Endothelial cell of umbilical vein (primary cell): ENCODE results near the gene SAMD4A. TPM values are rescaled to one million over a fixed set of nuclear protein-coding genes. Genes with fewer than 3 reads are reported as not detected.

Experiments
- BruUV-seq: library from RNA; stranded (reverse); fragments of 400-500 nt; replicated peaks from 2 replicates; lab custom pipeline; 2021; lab: Mats Ljungman, UMichigan
- CTCF ChIA-PET: fragments of 300-600, 350-600 bp; sonication (Branson Sonifier 250); formaldehyde crosslinking; loops from one replicate; lab custom pipeline; 2021; ENCODE audit warnings: antibody characterized with exemption, inconsistent platforms; lab: Charles Lee
- POLR2A ChIA-PET: fragments of 300-600, 350-600 bp; sonication (Branson Sonifier 250); formaldehyde crosslinking; loops from one replicate; lab custom pipeline; 2021; ENCODE audit warnings: antibody characterized with exemption, inconsistent platforms; lab: Charles Lee
- DNase-seq: peaks from one replicate; pipeline ENCODE4 v3.0.0-alpha.2; 2011; ENCODE audit warnings: low read depth, low spot score
- FAIRE-seq: peaks from 2 replicates; lab custom pipeline; 2011; peaks lifted over from hg19 to GRCh38; lab: Jason Lieb, UNC
- H2AFZ ChIP-seq: 2 replicates; pipeline ENCODE4 v1.6.0; 2012; ENCODE audit warnings: low read depth, low read length, control low read depth, inconsistent platforms
- H3K27ac ChIP-seq: 2 replicates; pipeline ENCODE4 v1.5.1; 2011; ENCODE audit warnings: low read depth, mild to moderate bottlenecking, control low read depth, low read length, moderate library complexity; ENCODE audit not compliant: insufficient read depth
- H3K27me3 ChIP-seq, 2 experiments: 2 replicates each; pipeline versions ENCODE4 v1.6.0 to v1.6.1; 2011; ENCODE audit warnings: low read length in 2 of 2, mixed read lengths in 1 of 2; ENCODE audit not compliant: control insufficient read depth in 2 of 2, insufficient read depth in 2 of 2
- H3K36me3 ChIP-seq, 2 experiments: 2 replicates in 1 of 2; 3 replicates in 1 of 2; pipeline ENCODE4 v1.5.1; 2011; ENCODE audit warnings: low read length in 2 of 2, mild to moderate bottlenecking in 1 of 2, moderate library complexity in 1 of 2; ENCODE audit not compliant: control insufficient read depth in 2 of 2, insufficient read depth in 2 of 2; ENCODE audit errors: extremely low read depth in 1 of 2
- H3K4me1 ChIP-seq: 3 replicates; pipeline ENCODE4 v1.5.1; 2011; ENCODE audit warnings: mild to moderate bottlenecking, low read length; ENCODE audit not compliant: control insufficient read depth, insufficient read depth; ENCODE audit errors: extremely low read depth
- H3K4me2 ChIP-seq: 2 replicates; pipeline ENCODE4 v1.6.1; 2011; ENCODE audit warnings: low read length, control low read depth, mixed read lengths; ENCODE audit not compliant: insufficient read depth
- H3K4me3 ChIP-seq, 3 experiments: fragments of 200-600 bp in 1 of 3; sonication (generic), shearing (Covaris generic) in 1 of 3; replicated peaks in 1 of 3; 2 replicates each; pipeline ENCODE4 v1.5.1; 2011 to 2016; ENCODE audit warnings: control low read depth in 3 of 3, low read length in 3 of 3, mild to moderate bottlenecking in 2 of 3, inconsistent platforms in 1 of 3, low read depth in 1 of 3, moderate library complexity in 1 of 3; ENCODE audit not compliant: insufficient read depth in 1 of 3
- H3K79me2 ChIP-seq: 2 replicates; pipeline ENCODE4 v1.6.0; 2012; ENCODE audit warnings: low read length, inconsistent platforms; ENCODE audit not compliant: control insufficient read depth, insufficient read depth
- H3K9ac ChIP-seq: replicated peaks from 2 replicates; pipeline ENCODE3; 2011; ENCODE audit warnings: low read length, control low read depth; ENCODE audit not compliant: insufficient read depth; ENCODE audit errors: extremely low read depth
- H3K9me1 ChIP-seq: replicated peaks from 3 replicates; pipeline ENCODE4 v1.6.0; 2011; ENCODE audit warnings: mild to moderate bottlenecking, low read length; ENCODE audit not compliant: control insufficient read depth, insufficient read depth; ENCODE audit errors: extremely low read depth
- H3K9me3 ChIP-seq: replicated peaks from 2 replicates; pipeline ENCODE4 v1.5.1; 2012; ENCODE audit warnings: low read length, inconsistent platforms; ENCODE audit not compliant: control insufficient read depth, insufficient read depth
- H4K20me1 ChIP-seq: replicated peaks from 2 replicates; pipeline ENCODE3; 2011; ENCODE audit warnings: mild to moderate bottlenecking, low read length; ENCODE audit not compliant: control insufficient read depth, insufficient read depth; ENCODE audit errors: extremely low read depth
- EZH2 ChIP-seq: IDR thresholded peaks from 2 replicates; pipeline ENCODE4 v1.6.1; 2012; ENCODE audit warnings: borderline replicate concordance, low read depth, mild to moderate bottlenecking, moderate library complexity, low read length, inconsistent platforms; ENCODE audit not compliant: severe bottlenecking
- FOS ChIP-seq: IDR thresholded peaks from 2 replicates; pipeline ENCODE4 v1.6.1; 2011; ENCODE audit warnings: mild to moderate bottlenecking, low read length, moderate library complexity, borderline replicate concordance; ENCODE audit not compliant: insufficient read depth
- GATA2 ChIP-seq: IDR thresholded peaks from 2 replicates; pipeline ENCODE4 v1.7.0; 2011; ENCODE audit warnings: low read depth, mild to moderate bottlenecking, moderate library complexity, mixed read lengths, low read length; ENCODE audit not compliant: insufficient read length, insufficient read depth
- JUN ChIP-seq: IDR thresholded peaks from 2 replicates; pipeline ENCODE4 v1.6.1; 2011; ENCODE audit warnings: borderline replicate concordance, low read depth; ENCODE audit not compliant: insufficient read length, insufficient read depth
- MYC ChIP-seq: IDR thresholded peaks from one replicate; pipeline ENCODE4 v1.6.1; 2011; ENCODE audit warnings: mild to moderate bottlenecking, low read depth, low read length
- POLR2A ChIP-seq: IDR thresholded peaks from 2 replicates; pipeline ENCODE4 v1.6.1; 2012; ENCODE audit warnings: low read depth, mild to moderate bottlenecking, control low read depth, low read length
- POLR2AphosphoS5 ChIP-seq: IDR thresholded peaks from 2 replicates; pipeline ENCODE4 v1.6.1; 2012; ENCODE audit warnings: low read depth, mild to moderate bottlenecking, control low read depth, low read length, moderate library complexity; ENCODE audit not compliant: insufficient read depth
- dilution Hi-C: fragments of 300-500 bp; cut with MboI; formaldehyde crosslinking; loops from one replicate; pipeline ENCODE4 v1.15.0; 2019; ENCODE audit warnings: low sequenced_read_pairs; ENCODE audit not compliant: extremely low pct_ligation_motif_present
- intact Hi-C: fragments of 100-400 bp; cut with micrococcal nuclease; formaldehyde crosslinking; loops from one replicate; pipeline ENCODE4 v1.10.0; 2022
- polyA plus RNA-seq, 4 experiments: library from polyadenylated mRNA; depleted of rRNA in 3 of 4; stranded (reverse) in 3 of 4; unstranded in 1 of 4; fragments of >200 nt; gene quantifications; 2 replicates each; pipeline versions ENCODE4 v1.2.1 to v1.2.3, GENCODE V29; 2011 to 2012; ENCODE audit warnings: missing spikeins in 1 of 4
- total RNA-seq: library from RNA; stranded (reverse); gene quantifications from 2 replicates; pipeline ENCODE4 v1.2.3, GENCODE V29; 2021
- TF ChIP-seq, protein P1 (sequence below): IDR thresholded peaks from 2 replicates; pipeline ENCODE4 v1.6.1; 2011; ENCODE audit not compliant: insufficient read depth, insufficient read length
- TF ChIP-seq, protein P2 (sequence below), 2 donors: IDR thresholded peaks; 1 replicate in 1 of 2; 2 replicates in 1 of 2; pipeline ENCODE4 v1.5.1; 2011; ENCODE audit warnings: low read length in 2 of 2, mild to moderate bottlenecking in 2 of 2, moderate library complexity in 2 of 2, control low read depth in 1 of 2, inconsistent platforms in 1 of 2, low read depth in 1 of 2; ENCODE audit not compliant: insufficient read depth in 1 of 2; ENCODE audit errors: extremely low read depth in 1 of 2

Gene SAMD4A
- total and polyA plus RNA-seq, 2 donors (not counting 3 experiments of a cell fraction or from before 2014, with no cell fraction given) = 37.7 to 95.3 TPM

DNA sequence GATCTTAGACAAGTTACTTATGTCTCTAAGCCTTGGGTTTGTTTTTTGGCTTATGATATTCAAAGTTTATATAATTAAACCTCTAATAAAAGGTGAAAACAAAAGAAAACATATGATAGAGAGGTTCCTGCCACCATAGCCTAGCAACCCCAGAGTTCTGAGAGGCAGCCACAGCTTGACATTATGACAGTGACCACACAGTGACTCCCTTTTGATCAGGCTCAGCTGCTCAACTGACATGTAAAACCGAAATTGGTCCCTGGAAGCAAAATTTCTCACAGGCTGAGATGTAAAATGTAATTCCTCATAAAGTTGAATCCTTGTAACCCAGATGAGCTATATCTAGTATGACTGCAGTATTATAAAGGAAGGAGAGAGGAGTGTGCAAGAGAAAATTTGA is 227.2 kb downstream of the SAMD4A start:
- no TSS peak for BruUV-seq
- Histone ChIP-seq H3K27ac (no peak overlapping the region), H3K79me2 (no peaks in the 10 kb centered on the region), H3K4me2 (no peak overlapping the region), H3K27me3 (no peaks in the 10 kb centered on the region), H4K20me1 (no peaks in the 10 kb centered on the region), H3K9me3 (no peaks in the 10 kb centered on the region), H2AFZ (no peak overlapping the region), H3K4me1 (peaks cover 13% of the 10 kb centered on the region), H3K36me3 (peaks cover 5 to 10% of the 10 kb centered on the region in 2 experiments), H3K9me1 (no peaks in the 10 kb centered on the region), H3K4me3 (no peak overlapping the region), H3K9ac (no peak overlapping the region)
- CTCF ChIA-PET = interaction anchor here (1.2 to 1.4 kb wide), 3 partner anchors 10 to 21 kb away, joined by 4 to 7 read pairs (median 6); no protein-coding TSS in a partner anchor
- no peak for DNase-seq
- no peak for FAIRE-seq
- dilution Hi-C loops (no loop called here), intact Hi-C loops (no loop called here)
- POLR2A ChIA-PET = no interaction called here
- TF ChIP-seq GATA2 (no peak), MYC (no peak), POLR2A (no peak), EZH2 (no peak), FOS (no peak), JUN (no peak), POLR2AphosphoS5 (no peak)
- TF ChIP-seq, protein P1, sequence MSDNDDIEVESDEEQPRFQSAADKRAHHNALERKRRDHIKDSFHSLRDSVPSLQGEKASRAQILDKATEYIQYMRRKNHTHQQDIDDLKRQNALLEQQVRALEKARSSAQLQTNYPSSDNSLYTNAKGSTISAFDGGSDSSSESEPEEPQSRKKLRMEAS = no peak
- TF ChIP-seq, protein P2, sequence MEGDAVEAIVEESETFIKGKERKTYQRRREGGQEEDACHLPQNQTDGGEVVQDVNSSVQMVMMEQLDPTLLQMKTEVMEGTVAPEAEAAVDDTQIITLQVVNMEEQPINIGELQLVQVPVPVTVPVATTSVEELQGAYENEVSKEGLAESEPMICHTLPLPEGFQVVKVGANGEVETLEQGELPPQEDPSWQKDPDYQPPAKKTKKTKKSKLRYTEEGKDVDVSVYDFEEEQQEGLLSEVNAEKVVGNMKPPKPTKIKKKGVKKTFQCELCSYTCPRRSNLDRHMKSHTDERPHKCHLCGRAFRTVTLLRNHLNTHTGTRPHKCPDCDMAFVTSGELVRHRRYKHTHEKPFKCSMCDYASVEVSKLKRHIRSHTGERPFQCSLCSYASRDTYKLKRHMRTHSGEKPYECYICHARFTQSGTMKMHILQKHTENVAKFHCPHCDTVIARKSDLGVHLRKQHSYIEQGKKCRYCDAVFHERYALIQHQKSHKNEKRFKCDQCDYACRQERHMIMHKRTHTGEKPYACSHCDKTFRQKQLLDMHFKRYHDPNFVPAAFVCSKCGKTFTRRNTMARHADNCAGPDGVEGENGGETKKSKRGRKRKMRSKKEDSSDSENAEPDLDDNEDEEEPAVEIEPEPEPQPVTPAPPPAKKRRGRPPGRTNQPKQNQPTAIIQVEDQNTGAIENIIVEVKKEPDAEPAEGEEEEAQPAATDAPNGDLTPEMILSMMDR (IDR thresholded peaks at IDR 0.05; ENCODE audit: extremely low read depth in 1 of 2, insufficient read depth in 1 of 2, low read depth in 1 of 2, low read length in 2 of 2) = no peak
